Choroid plexus epithelial cell (primary cell): ENCODE results near the gene SHCBP1.
"Not testable (repeated sequence)": the region's sequence is repeated elsewhere in the genome, so short reads cannot be mapped to it uniquely, and the experiment has no call there.

Source experiments
- DNase-seq: peaks from one replicate; pipeline ENCODE4 v3.0.0-alpha.2; 2010; ENCODE audit warnings: low read depth
- H3K4me3 ChIP-seq: 2 replicates; pipeline ENCODE4 v1.5.1; 2011; ENCODE audit warnings: low read depth, mild to moderate bottlenecking, control low read depth, low read length, moderate library complexity
- CTCF ChIP-seq: conservative IDR thresholded peaks from 2 replicates; pipeline ENCODE4 v1.5.1; 2011; ENCODE audit warnings: low read depth, mild to moderate bottlenecking, control low read depth, inconsistent platforms, low read length, moderate library complexity

SHCBP1 gene

GRCh38 chr16:46623246-46623645 lies 2.1 kb upstream of the SHCBP1 start:
- peak; percentile 1 for TF ChIP-seq CTCF
- not testable (repeated sequence) for DNase-seq, H3K4me3 ChIP-seq

- no peak for DNase-seq
- H3K4me3 ChIP-seq, result no peak overlapping the region
These were observed 926 bp upstream of the SHCBP1 start for GRCh38 chr16:46621934-46622676.

GRCh38 chr16:46620266-46621005 lies 743 bp downstream of the SHCBP1 start:
- DNase-seq, result peak; percentile 10
- TF ChIP-seq CTCF, result no peak
- H3K4me3 ChIP-seq, result peak overlapping the region; percentile 87

More at GRCh38 chr16:46621934-46622676, 926 bp upstream of the SHCBP1 start:
- no peak for TF ChIP-seq CTCF

GRCh38 chr16:46618516-46618915 lies 2.7 kb downstream of the SHCBP1 start:
- DNase-seq, result no peak
- no peak for TF ChIP-seq CTCF
- no peak overlapping the region for H3K4me3 ChIP-seq

GRCh38 chr16:46614006-46614405 lies 7.2 kb downstream of the SHCBP1 start:
- no peak for DNase-seq

GRCh38 chr16:46613352-46613751 lies 7.8 kb downstream of the SHCBP1 start:
- H3K4me3 ChIP-seq, result no peak overlapping the region
- no peak for TF ChIP-seq CTCF
- DNase-seq, result no peak

More at GRCh38 chr16:46614006-46614405, 7.2 kb downstream of the SHCBP1 start:
- H3K4me3 ChIP-seq, result no peak overlapping the region
- TF ChIP-seq CTCF, result no peak
